Measurements from ENCODE around the gene GFI1.

DNA sequence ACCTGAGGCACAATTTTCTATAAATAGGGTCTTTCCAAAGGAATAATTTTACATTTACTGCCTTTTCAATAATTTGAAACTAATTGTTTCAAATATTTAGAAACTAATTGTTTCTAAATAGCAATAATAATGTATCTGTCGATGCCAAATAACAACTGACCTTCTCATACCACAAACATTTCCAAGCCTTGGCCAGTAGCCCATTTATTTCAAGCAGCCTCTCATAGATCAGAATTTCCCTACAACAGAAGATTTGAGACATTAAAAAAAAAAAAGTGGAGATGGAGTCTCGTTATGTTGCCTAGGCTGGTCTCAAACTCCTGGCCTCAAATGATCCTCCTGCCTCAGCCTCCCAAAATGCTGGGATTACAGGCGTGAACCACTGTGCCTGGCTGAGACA, 2.1 kb upstream of the GFI1 start:
- TF ChIP-seq CTCF (IDR thresholded peaks at IDR 0.05 in 8 of 11, conservative IDR thresholded peaks at IDR 0.05 in 3 of 11) (no peak), POLR2AphosphoS5 (IDR thresholded peaks at IDR 0.05) (no peak), POLR2A (IDR thresholded peaks at IDR 0.05) (no peak)
